ENCODE measurements around the gene NFASC.

DNA sequence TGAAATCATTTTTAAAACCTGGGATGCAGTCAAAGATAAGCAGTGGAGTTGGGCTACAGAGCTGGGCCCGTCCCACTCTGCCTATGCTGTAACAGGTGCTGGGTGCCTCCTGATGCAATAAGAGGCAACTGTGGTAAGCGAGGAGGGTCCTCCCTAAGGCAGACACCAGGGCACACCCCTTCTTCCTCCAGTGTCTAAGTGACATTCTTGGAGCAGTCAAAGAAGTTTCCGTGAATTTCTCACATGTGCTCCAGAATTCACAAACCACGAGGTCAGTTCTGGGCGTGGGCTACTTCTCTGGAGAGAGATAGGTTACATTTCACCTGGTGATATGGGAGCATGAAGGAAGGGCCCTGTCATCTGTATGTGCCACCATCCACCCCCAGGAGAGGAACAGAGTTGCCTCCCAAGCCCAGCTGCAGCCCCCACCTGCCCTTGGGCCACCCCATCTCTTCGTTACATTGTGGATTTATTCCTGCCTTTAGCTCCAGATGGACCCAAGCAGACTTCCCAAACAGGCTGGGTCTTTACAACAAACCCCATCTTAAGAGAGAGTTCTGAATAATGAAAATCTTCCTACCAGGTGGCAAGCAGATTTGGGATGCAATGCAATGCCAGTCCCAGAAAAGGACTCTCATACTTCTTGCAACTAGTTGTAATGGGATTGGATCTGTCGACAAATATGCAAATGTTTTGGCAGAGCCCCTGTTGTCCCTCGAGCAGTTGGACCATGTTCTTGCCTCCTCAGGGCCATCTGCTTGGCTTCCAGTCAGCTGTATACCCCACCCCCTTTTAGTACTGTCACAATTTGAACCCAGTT lies 89.9 kb downstream of the NFASC start:
- TF ChIP-seq POLR2AphosphoS5 (IDR thresholded peaks at IDR 0.05; ENCODE audit: low read depth, low read length) (no peak), FOXP2 (optimal IDR thresholded peaks at IDR 0.05; ENCODE audit: borderline replicate concordance, extremely low read depth, extremely low read length, insufficient read depth) (no peak), SIN3A (IDR thresholded peaks at IDR 0.05; ENCODE audit: borderline replicate concordance, insufficient read depth, low read length) (no peak), REST (IDR thresholded peaks at IDR 0.05; ENCODE audit: insufficient read depth in 1 of 2, low read depth in 2 of 2, low read length in 2 of 2) (no peak)
